IMR-90 (cell line): ENCODE data around the gene PLAAT4. TPM values are rescaled to one million over a fixed set of nuclear protein-coding genes. Genes with fewer than 3 reads are reported as not detected.
"Not testable (repeated sequence)": the region's sequence is repeated elsewhere in the genome, so short reads cannot be mapped to it uniquely, and the experiment has no call there.

Experiments
- ATAC-seq: fragments of 200-7000 bp; cut with Tn5 transposase; 2 replicates; pipeline ENCODE4 v1.9.1; 2020; ENCODE audit warnings: low read depth, mild to moderate bottlenecking, moderate library complexity
- BruUV-seq: library from RNA; stranded (reverse); fragments of 400-500 nt; replicated peaks from 2 replicates; lab custom pipeline; 2021; lab: Mats Ljungman, UMichigan
- CTCF ChIA-PET: fragments of 300-600 bp; formaldehyde crosslinking; extraction: SDS; loops from one replicate; lab custom pipeline; 2021; ENCODE audit warnings: antibody characterized with exemption; lab: Yijun Ruan, JAX
- POLR2A ChIA-PET: fragments of 300-600 bp; sonication (Branson Sonifier 250); formaldehyde crosslinking; loops from one replicate; lab custom pipeline; 2022; ENCODE audit warnings: antibody characterized with exemption; ENCODE audit not compliant: unreplicated experiment; lab: Charles Lee
- DNase-seq: peaks from one replicate; pipeline ENCODE4 v3.0.0; 2013
- H2AFZ ChIP-seq: replicated peaks from 2 replicates; pipeline ENCODE3; 2013; ENCODE audit warnings: low read length, mild to moderate bottlenecking; ENCODE audit not compliant: poor library complexity
- H2AK5ac ChIP-seq: 2 replicates; pipeline ENCODE4 v1.6.1; 2013; ENCODE audit warnings: low read depth, low read length, inconsistent platforms
- H2AK9ac ChIP-seq: replicated peaks from 2 replicates; pipeline ENCODE3; 2013; ENCODE audit warnings: mild to moderate bottlenecking, low read depth, low read length, moderate library complexity; ENCODE audit not compliant: poor library complexity
- H2BK120ac ChIP-seq: 2 replicates; pipeline ENCODE4 v1.6.1; 2013; ENCODE audit warnings: low read depth, low read length, inconsistent platforms
- H2BK15ac ChIP-seq: 3 replicates; pipeline ENCODE4 v1.6.1; 2013; ENCODE audit warnings: low read depth, low read length, inconsistent platforms
- H2BK20ac ChIP-seq: 2 replicates; pipeline ENCODE4 v1.6.1; 2013; ENCODE audit warnings: low read depth, mild to moderate bottlenecking, inconsistent platforms, low read length, moderate library complexity
- H2BK5ac ChIP-seq: 2 replicates; pipeline ENCODE4 v1.6.1; 2013; ENCODE audit warnings: mild to moderate bottlenecking, low read depth, low read length, inconsistent platforms; ENCODE audit not compliant: poor library complexity, severe bottlenecking
- H3K14ac ChIP-seq: replicated peaks from 2 replicates; pipeline ENCODE4 v1.6.1; 2013; ENCODE audit warnings: low read depth, low read length, inconsistent platforms
- H3K18ac ChIP-seq: 2 replicates; pipeline ENCODE4 v1.6.1; 2013; ENCODE audit warnings: low read depth, low read length, control low read depth
- H3K23ac ChIP-seq: 2 replicates; pipeline ENCODE4 v1.6.1; 2013; ENCODE audit warnings: low read depth, low read length, inconsistent platforms
- H3K27ac ChIP-seq: 2 replicates; pipeline ENCODE4 v1.5.1; 2013; ENCODE audit warnings: mild to moderate bottlenecking, control low read depth, low read length; ENCODE audit not compliant: insufficient read depth
- H3K27me3 ChIP-seq: 2 replicates; pipeline ENCODE4 v1.6.1; 2013; ENCODE audit warnings: low read length; ENCODE audit not compliant: control insufficient read depth, insufficient read depth
- H3K36me3 ChIP-seq: 2 replicates; pipeline ENCODE4 v1.6.1; 2013; ENCODE audit warnings: low read length, mixed read lengths; ENCODE audit not compliant: control insufficient read depth, insufficient read depth
- H3K4ac ChIP-seq: 2 replicates; pipeline ENCODE4 v1.6.1; 2013; ENCODE audit warnings: low read depth, low read length, inconsistent platforms
- H3K4me1 ChIP-seq: 2 replicates; pipeline ENCODE4 v1.6.1; 2013; ENCODE audit warnings: low read length, mixed read lengths; ENCODE audit not compliant: control insufficient read depth, insufficient read depth
- H3K4me2 ChIP-seq: 2 replicates; pipeline ENCODE4 v1.6.1; 2013; ENCODE audit warnings: low read depth, mild to moderate bottlenecking, control low read depth, low read length, moderate library complexity
- H3K4me3 ChIP-seq: 2 replicates; pipeline ENCODE4 v1.5.1; 2013; ENCODE audit warnings: low read depth, mild to moderate bottlenecking, control low read depth, low read length, moderate library complexity; ENCODE audit not compliant: insufficient read depth
- H3K56ac ChIP-seq: 2 replicates; pipeline ENCODE4 v1.6.1; 2013; ENCODE audit warnings: low read length, inconsistent platforms; ENCODE audit not compliant: insufficient read depth; ENCODE audit errors: extremely low read depth
- H3K79me1 ChIP-seq, 2 experiments: 2 replicates each; pipeline ENCODE4 v1.6.1; 2013; ENCODE audit warnings: low read length in 2 of 2, inconsistent platforms in 1 of 2, low read depth in 1 of 2
- H3K9ac ChIP-seq: 2 replicates; pipeline ENCODE4 v1.6.1; 2013; ENCODE audit warnings: low read depth, low read length, control low read depth
- H3K9me1 ChIP-seq: 2 replicates; pipeline ENCODE4 v1.6.1; 2013; ENCODE audit warnings: low read length, inconsistent platforms; ENCODE audit not compliant: insufficient read depth
- H3K9me3 ChIP-seq: 2 replicates; pipeline ENCODE4 v1.6.1; 2013; ENCODE audit warnings: low read length; ENCODE audit not compliant: control insufficient read depth, insufficient read depth
- H4K20me1 ChIP-seq: 2 replicates; pipeline ENCODE4 v1.6.1; 2013; ENCODE audit warnings: low read length, inconsistent platforms; ENCODE audit not compliant: insufficient read depth
- H4K5ac ChIP-seq: 2 replicates; pipeline ENCODE4 v1.6.1; 2013; ENCODE audit warnings: mild to moderate bottlenecking, low read depth, low read length, control low read depth
- H4K8ac ChIP-seq, 2 experiments: 2 replicates each; pipeline ENCODE4 v1.6.1; 2013; ENCODE audit warnings: low read depth in 2 of 2, low read length in 2 of 2, control low read depth in 1 of 2, inconsistent platforms in 1 of 2
- H4K91ac ChIP-seq: 2 replicates; pipeline ENCODE4 v1.6.1; 2013; ENCODE audit warnings: low read depth, low read length, inconsistent platforms; ENCODE audit not compliant: insufficient read depth
- WGBS, 2 experiments: methylation state at CpG; one replicate each; pipeline versions ENCODE4 v1.1.5 to v1.1.7; 2013; ENCODE audit warnings: missing lambda C conversion rate in 2 of 2; ENCODE audit not compliant: insufficient read length in 1 of 2; ENCODE audit errors: extremely low coverage in 2 of 2; 5-methylcytosine and 5-hydroxymethylcytosine counted together
- dilution Hi-C: fragments of 300-500 bp; cut with HindIII; formaldehyde crosslinking; loops from one replicate; pipeline ENCODE4 v1.14.3; 2018; ENCODE audit warnings: low sequenced_read_pairs; ENCODE audit not compliant: unreplicated experiment
- in situ Hi-C: fragments of 300-500 bp; cut with MboI; formaldehyde crosslinking; loops from 3 replicates; pipeline ENCODE4 v1.14.3; 2019; ENCODE audit warnings: low sequenced_read_pairs, inconsistent platforms, mixed read lengths
- intact Hi-C: fragments of 100-400 bp; cut with micrococcal nuclease; formaldehyde crosslinking; loops from 2 replicates; pipeline ENCODE4 v1.10.0; 2022
- polyA plus RNA-seq, 3 experiments: library from polyadenylated mRNA; depleted of rRNA; stranded (reverse); fragments of >200 nt; gene quantifications; 2 replicates each; pipeline ENCODE4 v1.2.3, GENCODE V29; 2012; ENCODE audit warnings: low replicate concordance in 1 of 3
- total RNA-seq: library from RNA; depleted of rRNA; stranded (reverse); fragments of >200 nt; gene quantifications from 2 replicates; pipeline ENCODE4 v1.2.3, GENCODE V29; 2012

The PLAAT4 gene
- total and polyA plus RNA-seq, 2 of the 4 experiments (the other 2 are of a cell fraction): 0.17 to 0.18 TPM

- ATAC-seq, DNase-seq, H3K23ac ChIP-seq, H4K8ac ChIP-seq, H3K9ac ChIP-seq, H3K4me2 ChIP-seq, H2AK5ac ChIP-seq, H2BK15ac ChIP-seq, H3K9me1 ChIP-seq, H2BK5ac ChIP-seq, H4K91ac ChIP-seq, H3K4me1 ChIP-seq, H3K18ac ChIP-seq, H3K27me3 ChIP-seq, H3K4ac ChIP-seq, H3K4me3 ChIP-seq, H2AFZ ChIP-seq, in situ Hi-C loops, H3K79me1 ChIP-seq, H3K27ac ChIP-seq, H3K9me3 ChIP-seq, H3K36me3 ChIP-seq, CTCF ChIA-PET, H2AK9ac ChIP-seq, dilution Hi-C loops, H4K5ac ChIP-seq, intact Hi-C loops, H3K56ac ChIP-seq, BruUV-seq, POLR2A ChIA-PET, H2BK20ac ChIP-seq, H4K20me1 ChIP-seq, H3K14ac ChIP-seq, H2BK120ac ChIP-seq: not testable (repeated sequence)
- no CpG with 5 or more reads among the region's 3 CpGs for WGBS, 2 experiments
These were observed 42.3 kb downstream of the PLAAT4 start for GRCh38 chr11:63578882-63579281.

GRCh38 chr11:63581224-63581623 is 44.6 kb downstream of the PLAAT4 start:
- H2AK5ac ChIP-seq, H3K23ac ChIP-seq, H2BK15ac ChIP-seq, H3K9me3 ChIP-seq, H2AFZ ChIP-seq, H3K9me1 ChIP-seq, intact Hi-C loops, H2AK9ac ChIP-seq, H3K56ac ChIP-seq, H2BK5ac ChIP-seq, H3K79me1 ChIP-seq, H2BK120ac ChIP-seq, H3K36me3 ChIP-seq, H3K4me1 ChIP-seq, H3K4me3 ChIP-seq, H3K27me3 ChIP-seq, POLR2A ChIA-PET, H2BK20ac ChIP-seq, in situ Hi-C loops, dilution Hi-C loops, H4K5ac ChIP-seq, H4K91ac ChIP-seq, H3K4me2 ChIP-seq, BruUV-seq, H3K18ac ChIP-seq, H3K14ac ChIP-seq, H4K20me1 ChIP-seq, H3K27ac ChIP-seq, H4K8ac ChIP-seq, H3K4ac ChIP-seq, ATAC-seq, DNase-seq, H3K9ac ChIP-seq, CTCF ChIA-PET: not testable (repeated sequence)
- 100% methylated on average over 2 of the region's 7 CpGs; no CpG with 5 or more reads in 1 of the 2 experiments for WGBS, 2 experiments
